ENCODE data around the gene LSAMP. TPM values are rescaled to one million over a fixed set of nuclear protein-coding genes. Genes with fewer than 3 reads are reported as not detected.
A peak's percentile ranks its signal among the peaks of the same experiment; 100 is the strongest.

Gene LSAMP
- total and polyA plus RNA-seq, 2 of the 4 experiments (the other 2 are of a cell fraction), result 7.9 to 8.0 TPM

GRCh38 chr3:115853104-115853503 is 592.2 kb downstream of the LSAMP start:
- Histone ChIP-seq H4K5ac (ENCODE audit: low read depth, low read length) (no peak overlapping the region), H3K18ac (ENCODE audit: low read depth, low read length) (no peak overlapping the region), H3K79me1 (ENCODE audit: low read depth in 1 of 2, low read length in 2 of 2) (no peaks in the 10 kb centered on the region), H4K91ac (ENCODE audit: insufficient read depth, low read depth, low read length) (no peak overlapping the region), H3K4me1 (ENCODE audit: control insufficient read depth, insufficient read depth, low read length) (peaks cover 10% of the 10 kb centered on the region), H2BK5ac (ENCODE audit: low read depth, low read length, poor library complexity, severe bottlenecking) (no peak overlapping the region), H2BK15ac (ENCODE audit: low read depth, low read length) (no peak overlapping the region), H2AK9ac (replicated peaks; ENCODE audit: low read depth, low read length, poor library complexity) (no peak overlapping the region), H2BK20ac (ENCODE audit: low read depth, low read length) (no peak overlapping the region), H3K56ac (ENCODE audit: extremely low read depth, insufficient read depth, low read length) (no peak overlapping the region), H3K4ac (ENCODE audit: low read depth, low read length) (no peak overlapping the region), H3K23ac (ENCODE audit: low read depth, low read length) (no peak overlapping the region), H3K14ac (replicated peaks; ENCODE audit: low read depth, low read length) (no peak overlapping the region), H4K20me1 (ENCODE audit: insufficient read depth, low read length) (no peaks in the 10 kb centered on the region), H3K9me1 (ENCODE audit: insufficient read depth, low read length) (0 out of 2 replicates have a peak, but pooled peaks cover 3% of the 10 kb centered on the region), H2AK5ac (ENCODE audit: low read depth, low read length) (no peak overlapping the region), H3K9me3 (ENCODE audit: control insufficient read depth, insufficient read depth, low read length) (no peaks in the 10 kb centered on the region), H3K27me3 (ENCODE audit: control insufficient read depth, insufficient read depth, low read length) (no peaks in the 10 kb centered on the region), H2BK120ac (ENCODE audit: low read depth, low read length) (no peak overlapping the region), H4K8ac (ENCODE audit: low read depth in 2 of 2, low read length in 2 of 2) (no peak overlapping the region), H3K36me3 (ENCODE audit: control insufficient read depth, insufficient read depth, low read length) (no peaks in the 10 kb centered on the region), H3K27ac (ENCODE audit: insufficient read depth, low read length) (no peak overlapping the region), H3K4me3 (ENCODE audit: insufficient read depth, low read depth, low read length) (no peak overlapping the region), H3K9ac (ENCODE audit: low read depth, low read length) (no peak overlapping the region), H2AFZ (replicated peaks; ENCODE audit: low read length, poor library complexity) (no peak overlapping the region), H3K4me2 (ENCODE audit: low read depth, low read length) (no peak overlapping the region)
- dilution Hi-C loops (cut with HindIII; ENCODE audit: low sequenced_read_pairs, unreplicated experiment), result no loop called here
- ATAC-seq (ENCODE audit: low read depth) (no peak), DNase-seq (peak; percentile 7)
- no TSS peak for BruUV-seq (replicated peaks)
- POLR2A ChIA-PET (ENCODE audit: unreplicated experiment), result interaction anchor here (0.5 kb wide), 1 partner anchor 66 kb away, joined by 3 read pairs; no protein-coding TSS in a partner anchor
- intact Hi-C loops (cut with micrococcal nuclease), result loop anchor here (10.0 kb wide), 1 partner anchor 592 kb away; the partner anchor contains the start of gene LSAMP
- in situ Hi-C loops (cut with MboI; ENCODE audit: low sequenced_read_pairs), result no loop called here
- TF ChIP-seq ELK1 (IDR thresholded peaks at IDR 0.05; ENCODE audit: borderline replicate concordance, low read depth, low read length), result no peak
- TF ChIP-seq RCOR1 (IDR thresholded peaks at IDR 0.05; ENCODE audit: insufficient replicate concordance, low read length), result no peak
- no peak for TF ChIP-seq MAZ (IDR thresholded peaks at IDR 0.05; ENCODE audit: borderline replicate concordance, low read depth, low read length)
- no peak for TF ChIP-seq RFX5 (IDR thresholded peaks at IDR 0.05; ENCODE audit: low read depth, low read length)
- no peak for TF ChIP-seq RAD21 (IDR thresholded peaks at IDR 0.05; ENCODE audit: low read length)
- TF ChIP-seq CTCF (conservative IDR thresholded peaks at IDR 0.05; ENCODE audit: low read depth, low read length), result no peak
- no peak for TF ChIP-seq POLR2A (IDR thresholded peaks at IDR 0.05; ENCODE audit: low read depth, low read length)
- TF ChIP-seq FOS (IDR thresholded peaks at IDR 0.05; ENCODE audit: low read depth, low read length), result no peak
- TF ChIP-seq CEBPB (IDR thresholded peaks at IDR 0.05; ENCODE audit: low read depth, low read length), result no peak
- no peak for TF ChIP-seq CHD1 (IDR thresholded peaks at IDR 0.05; ENCODE audit: low read depth, low read length)
- TF ChIP-seq, protein P1, sequence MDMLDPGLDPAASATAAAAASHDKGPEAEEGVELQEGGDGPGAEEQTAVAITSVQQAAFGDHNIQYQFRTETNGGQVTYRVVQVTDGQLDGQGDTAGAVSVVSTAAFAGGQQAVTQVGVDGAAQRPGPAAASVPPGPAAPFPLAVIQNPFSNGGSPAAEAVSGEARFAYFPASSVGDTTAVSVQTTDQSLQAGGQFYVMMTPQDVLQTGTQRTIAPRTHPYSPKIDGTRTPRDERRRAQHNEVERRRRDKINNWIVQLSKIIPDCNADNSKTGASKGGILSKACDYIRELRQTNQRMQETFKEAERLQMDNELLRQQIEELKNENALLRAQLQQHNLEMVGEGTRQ (IDR thresholded peaks at IDR 0.05; ENCODE audit: low read depth, low read length), result no peak
- TF ChIP-seq MXI1 (IDR thresholded peaks at IDR 0.05; ENCODE audit: borderline replicate concordance, low read depth, low read length), result no peak
- CTCF ChIA-PET, result no interaction called here
